Measurements from ENCODE around the gene SLC7A6. TPM values are rescaled to one million over a fixed set of nuclear protein-coding genes. Genes with fewer than 3 reads are reported as not detected.

SLC7A6 gene
- total RNA-seq, 1 donor from 2014 or later = 22.6 TPM

DNA sequence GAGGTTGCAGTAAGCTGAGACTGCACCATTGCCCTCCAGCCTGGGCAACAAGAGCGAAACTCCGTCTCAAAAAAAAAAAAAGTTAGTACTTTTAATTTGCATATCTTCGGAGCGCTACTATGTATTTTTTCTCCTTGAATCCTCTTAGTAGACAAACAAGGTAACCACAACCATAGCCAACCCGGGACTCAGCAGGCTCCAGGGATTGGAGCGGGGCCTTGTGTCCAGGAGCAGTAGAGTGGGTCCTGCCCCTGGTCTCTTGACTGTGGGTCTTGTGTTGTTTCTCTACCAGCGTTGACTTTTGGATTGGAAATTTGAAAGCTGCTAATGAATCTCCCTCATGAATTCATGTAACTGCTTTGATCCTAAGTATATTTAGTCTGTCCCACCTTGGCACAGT lies 78.8 kb downstream of the SLC7A6 start:
- DNase-seq (ENCODE audit: low spot score) = no peak

GRCh38 chr16:68344252-68344651 lies 79.9 kb downstream of the SLC7A6 start:
- DNase-seq (ENCODE audit: low spot score) = no peak

GRCh38 chr16:68345351-68345810 lies 81.1 kb downstream of the SLC7A6 start:
- DNase-seq (ENCODE audit: low spot score) = no peak

- DNase-seq (ENCODE audit: low spot score) = no peak
Measured at GRCh38 chr16:68345958-68346635, 81.8 kb downstream of the SLC7A6 start.

DNA sequence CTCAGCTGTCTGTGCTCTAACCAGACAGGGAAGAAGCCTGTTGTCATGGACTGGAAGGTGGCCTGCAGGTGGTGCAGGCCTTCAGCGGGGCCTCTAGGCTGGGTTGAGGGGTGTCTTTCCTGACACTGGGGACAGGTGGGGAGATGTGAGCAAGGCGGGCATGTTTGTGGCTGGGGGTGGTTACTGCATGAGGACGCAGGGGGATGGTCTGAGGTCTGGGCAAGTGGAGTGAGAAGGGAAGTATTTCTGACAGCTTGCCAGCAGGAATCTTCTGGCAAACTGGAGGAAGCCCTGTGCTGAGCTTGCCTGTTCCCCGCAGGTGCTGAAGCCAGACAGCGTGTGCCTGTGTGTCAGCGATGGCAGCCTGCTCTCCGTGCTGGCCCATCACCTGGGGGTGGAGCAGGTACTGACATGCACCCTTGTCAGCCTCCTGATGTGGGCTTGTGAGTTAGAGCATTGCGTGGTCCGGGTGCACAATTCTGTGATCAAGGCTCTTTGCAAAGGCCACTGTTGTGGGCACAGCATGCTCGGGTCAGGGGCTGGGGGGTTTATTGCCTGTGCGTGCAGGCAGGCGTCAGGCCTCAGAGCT lies 82.7 kb downstream of the SLC7A6 start:
- DNase-seq (ENCODE audit: low spot score) = no peak

- DNase-seq (ENCODE audit: low spot score) = no peak
Measured at GRCh38 chr16:68347605-68348004, 83.3 kb downstream of the SLC7A6 start.

- DNase-seq (ENCODE audit: low spot score) = no peak
Measured at GRCh38 chr16:68348639-68349445, 84.5 kb downstream of the SLC7A6 start.

DNA sequence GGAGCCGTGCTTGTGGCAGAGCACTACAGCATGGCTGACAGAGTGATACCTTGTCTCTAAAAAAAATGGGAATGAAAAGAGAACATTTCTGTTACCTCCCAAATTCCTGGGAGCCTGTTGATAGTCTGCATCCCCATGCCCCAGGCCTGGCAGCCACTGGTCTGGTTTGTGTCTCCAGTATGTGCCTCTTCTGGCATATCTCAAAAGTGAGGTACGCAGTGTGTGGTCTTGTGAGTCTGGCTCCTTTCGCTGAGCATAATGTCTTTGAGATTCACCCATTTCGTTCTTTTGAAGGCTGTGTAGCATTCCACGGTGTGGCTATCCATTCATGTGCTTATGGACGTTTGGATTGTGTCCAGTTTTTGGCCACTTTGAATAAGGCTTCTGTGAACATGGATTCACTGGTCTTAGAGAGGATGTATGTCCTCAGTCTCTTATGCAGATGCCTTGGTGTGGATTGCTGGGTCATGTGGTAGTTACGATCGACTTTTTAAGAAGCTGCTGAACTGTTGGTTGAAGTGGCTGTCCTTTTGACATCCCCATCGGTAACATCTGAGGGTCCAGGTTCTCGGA lies 85.6 kb downstream of the SLC7A6 start:
- no peak for DNase-seq (ENCODE audit: low spot score)

DNA sequence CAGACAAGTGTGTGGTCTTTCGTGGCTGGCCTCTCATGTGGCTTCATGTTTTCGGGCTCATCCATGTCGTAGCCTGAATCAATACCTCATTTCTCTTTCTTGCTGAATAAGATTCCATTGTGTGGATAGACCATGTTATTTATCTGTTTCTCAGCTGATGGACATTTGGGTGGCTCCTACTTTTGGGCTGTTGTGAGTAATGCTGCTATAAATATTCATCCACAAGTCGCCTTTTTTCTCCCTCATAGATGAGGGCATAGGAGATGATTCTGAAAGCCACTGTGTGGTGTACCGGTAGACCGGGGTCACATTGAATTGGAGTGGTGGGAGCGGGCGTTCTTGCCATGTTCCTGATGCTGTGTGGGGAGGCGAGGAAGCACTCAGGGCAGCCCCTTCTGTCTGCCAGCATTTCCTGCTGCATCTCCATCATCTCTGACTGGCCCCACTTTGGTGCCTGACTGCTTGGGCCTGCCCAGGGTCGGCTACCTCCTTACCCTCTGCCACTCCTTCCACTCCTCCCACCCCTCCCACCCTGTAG lies 86.6 kb downstream of the SLC7A6 start:
- DNase-seq (ENCODE audit: low spot score) = no peak

Other genes with a start within 250 kb of the SLC7A6 start
- gene DPEP2NB, start 248.6 kb upstream of the SLC7A6 start, total RNA-seq (ENCODE audit: insufficient read depth, low replicate concordance) = not detected
- gene DDX28, start 241.3 kb upstream of the SLC7A6 start, total RNA-seq (ENCODE audit: insufficient read depth, low replicate concordance) = 12.3 TPM
- gene DUS2, start 241.2 kb upstream of the SLC7A6 start, total RNA-seq (ENCODE audit: insufficient read depth, low replicate concordance) = 5.8 TPM
- gene NFATC3, start 179.2 kb upstream of the SLC7A6 start, total RNA-seq (ENCODE audit: insufficient read depth, low replicate concordance) = 22.6 TPM
- gene ESRP2, start 28.4 kb upstream of the SLC7A6 start, total RNA-seq (ENCODE audit: insufficient read depth, low replicate concordance) = 1.9 TPM
- gene PLA2G15, start 19.2 kb upstream of the SLC7A6 start, total RNA-seq (ENCODE audit: insufficient read depth, low replicate concordance) = 19.0 TPM
- gene SLC7A6OS, start 46.4 kb downstream of the SLC7A6 start, total RNA-seq (ENCODE audit: insufficient read depth, low replicate concordance) = 7.9 TPM
- 92.2 TPM for gene PRMT7, start 46.5 kb downstream of the SLC7A6 start, total RNA-seq (ENCODE audit: insufficient read depth, low replicate concordance)
- gene SMPD3, start 184.0 kb downstream of the SLC7A6 start, total RNA-seq (ENCODE audit: insufficient read depth, low replicate concordance) = 0.48 TPM

All from umbilical cord (tissue), 2 donors.